SK-N-SH (cell line): ENCODE results near the gene DOK1. TPM values are rescaled to one million over a fixed set of nuclear protein-coding genes. Genes with fewer than 3 reads are reported as not detected.

Experiments
- CTCF ChIA-PET: fragments of 300-600, 350-600 bp; formaldehyde crosslinking; extraction: SDS; loops from one replicate; lab custom pipeline; 2021; lab: Yijun Ruan, JAX
- POLR2A ChIA-PET: fragments of 350-600 bp; sonication (Branson Sonifier 250); formaldehyde crosslinking; extraction: SDS; loops from one replicate; lab custom pipeline; 2020; ENCODE audit warnings: antibody characterized with exemption, inconsistent platforms; lab: Yijun Ruan, JAX
- DNase-seq: peaks from one replicate; pipeline ENCODE4 v3.0.0; 2012
- H2AFZ ChIP-seq: fragments of 200-600 bp; sonication (generic); 2 replicates; pipeline ENCODE4 v1.8.1; 2016; ENCODE audit warnings: antibody characterized with exemption, mild to moderate bottlenecking, low read depth
- H3F3A ChIP-seq: fragments of 200-600 bp; sonication (generic); replicated peaks from 2 replicates; pipeline ENCODE3; 2016; ENCODE audit warnings: antibody characterized with exemption, mild to moderate bottlenecking; ENCODE audit not compliant: insufficient read depth
- H3K27ac ChIP-seq, 2 experiments: fragments of 200-500 bp in 1 of 2; fragments of 200-600 bp in 1 of 2; sonication (Bioruptor generic) in 1 of 2; sonication (generic), shearing (Covaris generic) in 1 of 2; 2 replicates each; pipeline versions ENCODE4 v1.5.1 to v1.6.1; 2014 to 2016; ENCODE audit warnings: low read depth in 2 of 2, inconsistent platforms in 1 of 2, low read length in 1 of 2, mild to moderate bottlenecking in 1 of 2, mixed read lengths in 1 of 2
- H3K27me3 ChIP-seq: fragments of 200-600 bp; sonication (generic), shearing (Covaris generic); 2 replicates; pipeline ENCODE4 v1.6.1; 2016; ENCODE audit warnings: mixed run types; ENCODE audit not compliant: insufficient read depth
- H3K36me3 ChIP-seq, 2 experiments: fragments of 200-500 bp in 1 of 2; fragments of 200-600 bp in 1 of 2; sonication (Bioruptor generic) in 1 of 2; sonication (generic) in 1 of 2; replicated peaks in 1 of 2; 2 replicates each; pipeline versions ENCODE3 to v1.5.1; 2014 to 2016; ENCODE audit warnings: low read length in 1 of 2, mild to moderate bottlenecking in 1 of 2; ENCODE audit not compliant: insufficient read depth in 2 of 2, control insufficient read depth in 1 of 2
- H3K4me1 ChIP-seq, 2 experiments: fragments of 200-500 bp in 1 of 2; fragments of 200-600 bp in 1 of 2; sonication (Bioruptor generic) in 1 of 2; sonication (generic), shearing (Covaris generic) in 1 of 2; 2 replicates each; pipeline versions ENCODE4 v1.5.1 to v1.6.1; 2014 to 2016; ENCODE audit warnings: low read depth in 1 of 2, low read length in 1 of 2, mixed run types in 1 of 2; ENCODE audit not compliant: insufficient read depth in 2 of 2, control insufficient read depth in 1 of 2
- H3K4me2 ChIP-seq: fragments of 200-600 bp; sonication (generic), shearing (Covaris generic); 2 replicates; pipeline ENCODE4 v1.6.1; 2017; ENCODE audit warnings: mixed run types
- H3K4me3 ChIP-seq, 2 experiments: fragments of 200-500 bp in 1 of 2; fragments of 200-600 bp in 1 of 2; sonication (Bioruptor generic) in 1 of 2; sonication (generic), shearing (Covaris generic) in 1 of 2; 2 replicates each; pipeline versions ENCODE4 v1.5.1 to v1.8.1; 2014 to 2016; ENCODE audit warnings: low read depth in 2 of 2, inconsistent platforms in 1 of 2, low read length in 1 of 2, mild to moderate bottlenecking in 1 of 2, mixed read lengths in 1 of 2, moderate library complexity in 1 of 2
- H3K79me2 ChIP-seq: fragments of 200-600 bp; sonication (generic); 2 replicates; pipeline ENCODE4 v1.8.1; 2017; ENCODE audit warnings: mild to moderate bottlenecking; ENCODE audit not compliant: insufficient read depth
- H3K9ac ChIP-seq: fragments of 200-600 bp; sonication (generic); 2 replicates; pipeline ENCODE4 v1.6.1; 2017; ENCODE audit warnings: mixed run types
- H3K9me2 ChIP-seq: fragments of 200-600 bp; sonication (generic); 2 replicates; pipeline ENCODE4 v1.6.1; 2017; ENCODE audit warnings: mixed run types
- H3K9me3 ChIP-seq: fragments of 200-600 bp; sonication (generic); 2 replicates; pipeline ENCODE4 v1.6.1; 2017; ENCODE audit warnings: mixed run types, mild to moderate bottlenecking, moderate library complexity
- H4K20me1 ChIP-seq: fragments of 200-600 bp; sonication (generic); 2 replicates; pipeline ENCODE4 v1.6.1; 2017; ENCODE audit warnings: mild to moderate bottlenecking, mixed run types; ENCODE audit not compliant: insufficient read depth
- CHD2 ChIP-seq: fragments of 150-350 bp; IDR thresholded peaks from 2 replicates; pipeline ENCODE4 v1.6.1; 2018; ENCODE audit warnings: low read length; ENCODE audit not compliant: partially characterized antibody
- EP300 ChIP-seq, 2 experiments: IDR thresholded peaks; 2 replicates each; pipeline versions ENCODE4 v1.4.0 to v1.6.1; 2012; ENCODE audit warnings: borderline replicate concordance in 1 of 2, low read depth in 1 of 2, low read length in 1 of 2
- EZH2phosphoT487 ChIP-seq: fragments of 200-600 bp; sonication (generic); IDR thresholded peaks from 2 replicates; pipeline ENCODE4 v1.6.1; 2017; ENCODE audit warnings: low read depth, mixed run types, mild to moderate bottlenecking, antibody characterized with exemption, moderate library complexity, borderline replicate concordance
- FOXM1 ChIP-seq: IDR thresholded peaks from 2 replicates; pipeline ENCODE4 v1.4.0; 2012; ENCODE audit warnings: low read depth, mild to moderate bottlenecking
- GABPA ChIP-seq: IDR thresholded peaks from 2 replicates; pipeline ENCODE4 v1.4.0; 2012; ENCODE audit warnings: low read depth, mild to moderate bottlenecking
- MEF2A ChIP-seq: IDR thresholded peaks from 2 replicates; pipeline ENCODE4 v1.4.0; 2012; ENCODE audit warnings: low read depth, borderline replicate concordance
- NRF1 ChIP-seq: IDR thresholded peaks from 2 replicates; pipeline ENCODE4 v1.6.1; 2012; ENCODE audit warnings: low read depth, mild to moderate bottlenecking, low read length
- POLR2AphosphoS5 ChIP-seq: IDR thresholded peaks from 2 replicates; pipeline ENCODE4 v1.6.1; 2012; ENCODE audit warnings: low read depth, low read length
- RAD21 ChIP-seq: IDR thresholded peaks from 2 replicates; pipeline ENCODE4 v1.6.1; 2012; ENCODE audit warnings: mild to moderate bottlenecking, low read length
- RCOR1 ChIP-seq: fragments of 150-350 bp; IDR thresholded peaks from 2 replicates; pipeline ENCODE4 v1.6.1; 2017; ENCODE audit warnings: antibody characterized with exemption, low read length
- RFX5 ChIP-seq: IDR thresholded peaks from 2 replicates; pipeline ENCODE4 v1.6.1; 2012; ENCODE audit warnings: mild to moderate bottlenecking, improper control_type of control experiment, low read length
- TCF12 ChIP-seq: IDR thresholded peaks from 2 replicates; pipeline ENCODE4 v1.4.0; 2012
- TEAD4 ChIP-seq: IDR thresholded peaks from 2 replicates; pipeline ENCODE4 v1.4.0; 2012; ENCODE audit warnings: mild to moderate bottlenecking, borderline replicate concordance; ENCODE audit not compliant: insufficient read depth
- WGBS: methylation state at CpG from one replicate; pipeline ENCODE4 v1.1.6; 2017; ENCODE audit warnings: low lambda C conversion rate; 5-methylcytosine and 5-hydroxymethylcytosine counted together
- polyA plus RNA-seq, 3 experiments: library from polyadenylated mRNA; depleted of rRNA; stranded (reverse); fragments of >200 nt; gene quantifications; 2 replicates each; pipeline ENCODE4 v1.2.3, GENCODE V29; 2012
- TF ChIP-seq, protein P1 (sequence below): IDR thresholded peaks from 2 replicates; pipeline ENCODE4 v1.4.0; 2012; ENCODE audit warnings: low read depth, borderline replicate concordance
- TF ChIP-seq, protein P2 (sequence below): fragments of 200-600 bp; sonication (generic); IDR thresholded peaks from 2 replicates; pipeline ENCODE4 v1.6.1; 2017; ENCODE audit warnings: antibody characterized with exemption, mild to moderate bottlenecking, moderate library complexity

Gene DOK1
- polyA plus RNA-seq, 1 of the 3 experiments (the other 2 are of a cell fraction): 25.3 TPM

DNA sequence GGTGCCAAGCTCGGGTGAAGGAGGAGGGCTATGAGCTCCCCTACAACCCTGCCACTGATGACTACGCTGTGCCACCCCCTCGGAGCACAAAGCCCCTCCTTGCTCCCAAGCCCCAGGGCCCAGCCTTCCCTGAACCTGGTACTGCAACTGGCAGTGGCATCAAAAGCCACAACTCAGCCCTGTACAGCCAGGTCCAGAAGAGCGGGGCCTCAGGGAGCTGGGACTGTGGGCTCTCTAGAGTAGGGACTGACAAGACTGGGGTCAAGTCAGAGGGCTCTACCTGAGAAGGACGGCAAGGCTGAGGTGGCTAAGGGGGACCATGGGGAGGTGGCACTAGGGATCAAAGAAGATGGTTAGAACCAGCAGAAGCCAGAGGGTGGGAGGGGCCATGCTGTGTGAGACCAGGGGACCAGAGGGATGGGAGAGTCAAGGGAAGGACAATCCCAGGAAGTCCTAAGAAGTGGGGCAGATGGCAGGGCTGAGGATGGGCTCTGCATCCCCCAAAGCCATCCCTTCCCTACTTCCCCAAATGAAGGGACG lies 2.4 kb downstream of the DOK1 start:
- WGBS: 99% methylated on average over 6 of the region's 6 CpGs
- Histone ChIP-seq H3K79me2 (peaks cover 39% of the 10 kb centered on the region), H3K27ac (no peak overlapping the region), H2AFZ (no peak overlapping the region), H3K9ac (no peak overlapping the region), H3K4me2 (no peak overlapping the region), H3K9me2 (no peaks in the 10 kb centered on the region), H3K36me3 (peaks cover 12 to 17% of the 10 kb centered on the region in 2 experiments), H3K9me3 (no peaks in the 10 kb centered on the region), H3K4me3 (no peak overlapping the region), H3K4me1 (peaks cover 5 to 24% of the 10 kb centered on the region in 2 experiments; a peak in 1 of 4 replicates), H3K27me3 (no peaks in the 10 kb centered on the region), H3F3A (peaks cover 17% of the 10 kb centered on the region), H4K20me1 (no peaks in the 10 kb centered on the region)
- ChIA-PET CTCF (interaction anchor here (1.1 to 1.4 kb wide), 2 partner anchors 11 to 31 kb away, joined by 3 to 5 read pairs; no protein-coding TSS in a partner anchor), POLR2A (no interaction called here)
- DNase-seq: no peak
- TF ChIP-seq FOXM1 (no peak), TEAD4 (no peak), TCF12 (no peak), RFX5 (no peak), POLR2AphosphoS5 (no peak), MEF2A (no peak), RCOR1 (no peak), GABPA (no peak), CHD2 (no peak), EP300 (IDR thresholded peaks at IDR 0.05; ENCODE audit: borderline replicate concordance in 1 of 2, low read depth in 1 of 2, low read length in 1 of 2) (no peak), EZH2phosphoT487 (no peak), RAD21 (no peak), NRF1 (no peak)
- TF ChIP-seq, protein P1, sequence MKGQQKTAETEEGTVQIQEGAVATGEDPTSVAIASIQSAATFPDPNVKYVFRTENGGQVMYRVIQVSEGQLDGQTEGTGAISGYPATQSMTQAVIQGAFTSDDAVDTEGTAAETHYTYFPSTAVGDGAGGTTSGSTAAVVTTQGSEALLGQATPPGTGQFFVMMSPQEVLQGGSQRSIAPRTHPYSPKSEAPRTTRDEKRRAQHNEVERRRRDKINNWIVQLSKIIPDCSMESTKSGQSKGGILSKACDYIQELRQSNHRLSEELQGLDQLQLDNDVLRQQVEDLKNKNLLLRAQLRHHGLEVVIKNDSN: no peak
- TF ChIP-seq, protein P2, sequence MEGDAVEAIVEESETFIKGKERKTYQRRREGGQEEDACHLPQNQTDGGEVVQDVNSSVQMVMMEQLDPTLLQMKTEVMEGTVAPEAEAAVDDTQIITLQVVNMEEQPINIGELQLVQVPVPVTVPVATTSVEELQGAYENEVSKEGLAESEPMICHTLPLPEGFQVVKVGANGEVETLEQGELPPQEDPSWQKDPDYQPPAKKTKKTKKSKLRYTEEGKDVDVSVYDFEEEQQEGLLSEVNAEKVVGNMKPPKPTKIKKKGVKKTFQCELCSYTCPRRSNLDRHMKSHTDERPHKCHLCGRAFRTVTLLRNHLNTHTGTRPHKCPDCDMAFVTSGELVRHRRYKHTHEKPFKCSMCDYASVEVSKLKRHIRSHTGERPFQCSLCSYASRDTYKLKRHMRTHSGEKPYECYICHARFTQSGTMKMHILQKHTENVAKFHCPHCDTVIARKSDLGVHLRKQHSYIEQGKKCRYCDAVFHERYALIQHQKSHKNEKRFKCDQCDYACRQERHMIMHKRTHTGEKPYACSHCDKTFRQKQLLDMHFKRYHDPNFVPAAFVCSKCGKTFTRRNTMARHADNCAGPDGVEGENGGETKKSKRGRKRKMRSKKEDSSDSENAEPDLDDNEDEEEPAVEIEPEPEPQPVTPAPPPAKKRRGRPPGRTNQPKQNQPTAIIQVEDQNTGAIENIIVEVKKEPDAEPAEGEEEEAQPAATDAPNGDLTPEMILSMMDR: no peak
